Activated CD8-positive, alpha-beta memory T cell treated with anti-CD3 and anti-CD28 coated beads, Interleukin-2, amount 50 U/mL, for 4 hours (primary cell): ENCODE results near the gene SUSD3.
"Not testable (repeated sequence)": the region's sequence is repeated elsewhere in the genome, so short reads cannot be mapped to it uniquely, and the experiment has no call there.

Experiments used
- DNase-seq: peaks from one replicate; pipeline ENCODE4 v3.0.0-alpha.2; 2020

SUSD3 gene

DNA sequence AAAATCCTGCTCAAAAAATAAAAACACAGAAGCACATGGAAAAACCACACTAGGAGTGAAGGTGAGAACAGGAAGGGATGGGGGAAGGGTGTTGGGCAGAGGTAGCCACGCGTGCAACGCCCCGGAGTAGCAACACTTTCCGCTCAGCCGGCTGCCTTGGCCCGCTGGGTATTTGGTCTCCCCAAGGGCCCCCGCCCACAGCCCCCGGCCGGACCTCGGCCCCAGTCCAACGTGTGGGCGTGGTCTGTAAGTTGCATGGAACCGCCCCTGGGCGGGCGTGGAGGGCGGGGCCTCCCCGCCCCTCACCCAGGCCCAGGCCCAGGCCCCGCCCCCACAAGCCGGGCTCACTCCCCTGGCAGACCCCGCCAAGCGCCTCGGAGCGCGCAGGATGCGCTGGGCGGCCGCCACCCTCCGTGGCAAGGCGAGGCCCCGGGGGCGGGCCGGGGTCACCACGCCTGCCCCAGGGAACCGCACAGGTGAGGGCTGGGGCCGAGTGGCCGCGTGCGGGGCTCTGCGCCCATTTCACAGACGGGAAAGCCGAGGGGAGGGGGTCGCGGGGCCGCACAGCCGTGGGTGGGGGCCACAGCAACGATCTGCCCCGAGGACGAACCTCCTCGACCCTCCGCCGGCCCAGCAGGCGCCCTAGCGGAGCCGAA, at the start of gene SUSD3:
Gene SUSD3, plus strand, starts transcription at position 347 of the 656 bp plus-strand sequence. Its CDS starts 42 bp downstream, at position 389.
- peak; percentile 70 for DNase-seq

DNA sequence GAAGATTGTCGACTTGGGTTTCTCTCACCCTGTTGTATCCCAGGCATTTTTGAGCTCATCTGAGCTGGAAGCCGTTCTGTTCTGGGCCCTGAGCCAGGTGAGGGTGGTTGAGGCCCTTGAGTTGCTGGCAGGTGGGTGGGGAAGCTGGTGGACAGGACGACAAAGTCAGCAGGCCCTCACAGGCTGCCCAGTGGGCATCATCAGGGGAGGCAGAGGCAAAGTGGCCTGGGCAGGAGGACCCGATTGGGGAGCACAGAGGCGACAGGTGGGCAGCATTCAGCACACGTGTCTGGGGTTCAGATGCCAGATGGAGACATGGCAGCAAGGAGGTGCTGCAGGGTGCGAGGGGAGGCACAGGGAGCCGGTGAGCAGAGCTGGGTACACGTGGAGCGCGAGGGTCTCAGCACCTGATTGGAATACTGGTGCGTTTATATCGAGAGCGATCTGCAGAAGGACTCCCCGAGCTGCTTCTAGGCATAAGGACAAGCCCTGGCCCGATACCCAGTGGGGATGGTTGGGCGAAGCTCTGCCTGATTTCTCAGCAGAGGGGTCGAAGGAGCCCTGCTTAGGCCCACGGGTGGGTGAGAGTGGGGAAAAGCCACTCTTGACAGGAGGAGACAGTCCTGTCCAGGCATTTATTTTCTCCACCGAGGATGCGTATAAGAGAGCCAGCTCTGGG, 49.0 kb upstream of the SUSD3 start:
- no peak for DNase-seq

DNA sequence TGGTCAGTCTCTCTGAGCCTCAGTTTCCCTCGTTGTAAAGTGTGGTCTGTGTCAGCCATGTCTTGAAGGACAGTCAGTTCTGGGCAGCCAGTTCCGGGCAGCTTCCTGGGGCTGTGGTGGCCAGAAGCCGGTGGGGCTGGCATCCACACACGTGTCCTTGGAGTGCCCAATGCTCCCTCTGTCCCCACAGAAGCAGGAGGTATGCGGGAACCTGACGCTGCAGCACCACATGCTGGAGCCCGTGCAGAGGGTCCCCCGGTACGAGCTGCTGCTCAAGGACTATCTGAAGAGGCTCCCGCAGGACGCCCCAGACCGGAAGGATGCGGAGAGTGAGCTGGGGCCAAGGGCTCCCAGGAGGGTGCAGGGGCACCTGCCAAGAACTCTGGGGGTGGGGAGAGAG, 48.4 kb upstream of the SUSD3 start:
- DNase-seq: no peak

DNA sequence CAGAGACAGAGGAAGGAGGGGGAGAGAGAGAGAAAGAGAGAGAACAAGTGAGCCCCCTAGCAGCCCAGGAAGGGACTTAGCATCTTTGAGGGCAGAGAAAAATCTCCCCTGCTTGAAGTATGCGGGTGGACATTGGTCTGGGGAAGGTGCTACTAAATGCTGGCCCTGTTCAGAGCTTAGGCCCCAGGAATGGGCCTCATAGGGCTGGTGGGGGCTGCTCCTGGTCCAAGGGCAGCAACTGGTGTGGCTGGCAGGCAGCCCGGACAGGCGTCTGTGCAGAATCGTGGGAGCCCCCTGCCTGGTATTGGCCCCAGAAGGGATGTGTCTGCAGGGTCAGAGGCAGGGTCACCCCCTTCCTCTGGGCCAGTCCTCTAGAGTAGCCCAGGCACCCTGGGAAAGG, 47.8 kb upstream of the SUSD3 start:
- DNase-seq: no peak

DNA sequence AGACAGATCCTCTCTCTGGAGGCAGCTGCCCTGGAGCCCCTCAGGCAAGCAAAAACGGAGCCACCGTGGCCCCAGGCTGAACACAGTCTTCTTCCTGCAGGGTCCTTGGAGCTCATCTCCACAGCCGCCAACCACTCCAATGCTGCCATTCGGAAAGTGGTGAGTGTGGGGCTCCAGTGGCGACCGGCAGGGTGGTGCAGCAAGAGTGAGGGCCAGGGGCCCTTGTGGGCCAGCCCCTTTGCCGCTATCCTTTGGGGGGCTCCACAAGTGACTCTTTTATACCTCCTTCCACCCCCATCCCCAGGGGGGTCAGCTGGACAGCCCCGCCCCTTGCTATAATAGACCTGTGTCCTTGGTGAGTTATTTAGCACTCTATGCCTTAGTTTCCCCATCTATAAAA, 47.4 kb upstream of the SUSD3 start:
- no peak for DNase-seq

DNA sequence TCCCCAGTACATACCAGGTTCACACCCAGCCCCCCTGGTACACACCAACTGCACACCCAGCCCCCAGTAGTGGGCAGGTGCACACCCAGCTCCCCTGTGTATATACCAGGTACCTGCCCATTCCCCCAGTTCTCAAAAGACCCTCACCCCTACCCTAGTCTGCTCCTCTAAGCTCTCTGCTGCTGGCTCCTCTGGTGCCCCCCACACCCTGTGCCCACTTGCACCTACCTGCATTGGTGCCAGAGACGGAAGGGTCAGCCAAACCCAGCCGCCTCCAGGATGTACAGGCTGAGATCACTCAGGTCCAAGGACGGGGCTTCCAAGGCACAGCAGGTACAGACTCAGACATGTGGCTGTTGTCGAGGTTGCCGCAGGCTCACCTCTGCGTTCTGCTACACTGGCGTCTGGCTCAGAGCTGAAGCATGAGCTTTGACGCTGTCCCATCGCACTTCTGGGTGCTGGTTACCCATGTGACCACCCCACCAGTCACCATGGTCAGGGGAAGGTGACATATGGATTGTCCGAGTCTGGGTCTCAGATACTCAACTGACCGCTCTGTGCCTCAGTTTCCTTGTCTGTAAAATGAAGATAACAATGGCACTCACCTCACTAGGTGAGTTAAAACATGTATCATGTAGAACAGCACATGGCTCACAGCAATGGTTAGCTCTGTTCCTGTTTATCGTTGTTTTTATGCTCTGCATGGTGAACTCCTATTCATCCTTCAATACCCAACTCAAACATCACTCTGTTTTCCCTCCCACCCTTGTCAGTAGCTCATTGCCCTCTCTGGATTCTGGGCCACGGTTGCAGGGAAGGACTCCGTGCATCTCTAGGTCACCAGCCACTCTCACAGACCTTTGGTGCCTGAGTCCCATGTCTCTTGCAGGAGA, 45.3 kb upstream of the SUSD3 start:
- DNase-seq: no peak

DNA sequence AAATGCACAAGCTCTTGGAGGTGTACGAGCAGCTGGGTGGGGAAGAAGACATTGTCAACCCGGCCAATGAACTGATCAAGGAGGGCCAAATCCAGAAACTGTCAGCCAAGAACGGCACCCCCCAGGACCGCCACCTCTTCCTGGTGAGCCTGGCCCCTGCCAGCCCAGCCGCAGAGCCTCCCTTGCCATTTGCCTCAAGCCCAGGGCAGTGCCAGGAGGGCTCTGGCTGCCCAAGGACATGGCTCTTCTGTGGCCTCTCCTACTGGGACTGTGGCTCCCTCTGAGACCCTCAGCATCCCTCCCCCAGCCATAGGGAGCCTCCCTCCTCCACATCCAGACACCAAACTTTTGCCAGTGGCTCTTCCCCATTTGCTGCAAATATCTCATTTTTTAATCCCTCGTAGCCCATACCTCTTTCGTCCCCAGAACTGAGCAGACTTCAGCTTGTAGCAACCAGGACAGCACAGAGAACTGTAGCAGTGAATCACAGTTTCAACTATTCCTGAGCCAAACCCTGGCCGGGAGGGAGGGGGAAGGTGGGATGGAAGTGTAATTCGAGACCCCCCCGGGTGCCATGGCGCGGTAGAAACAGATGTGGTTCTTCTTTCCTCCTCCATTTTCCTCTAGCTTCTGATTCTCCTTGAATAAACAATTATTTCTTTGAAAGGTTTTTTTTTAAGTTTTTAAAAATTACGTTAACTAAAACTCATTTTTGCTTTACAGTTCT, 44.5 kb upstream of the SUSD3 start:
- no peak for DNase-seq

DNA sequence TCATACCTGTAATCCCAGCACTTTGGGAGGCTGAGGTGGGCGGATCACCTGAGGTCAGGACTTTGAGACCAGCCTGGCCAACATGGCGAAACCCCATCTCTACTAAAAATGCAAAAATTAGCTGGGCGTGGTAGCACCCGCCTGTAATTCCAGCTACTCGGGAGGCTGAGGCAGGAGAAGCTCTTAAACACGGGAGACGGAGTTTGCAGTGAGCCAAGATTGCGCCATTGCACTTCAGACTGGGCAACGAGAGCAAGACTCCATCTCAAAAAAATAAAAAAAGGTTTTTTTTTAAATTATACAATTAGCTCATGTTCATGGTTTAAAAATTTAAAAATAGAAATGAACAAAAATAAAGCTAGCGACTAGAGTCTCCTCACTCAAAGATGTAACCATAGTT, 43.3 kb upstream of the SUSD3 start:
- not testable (repeated sequence) for DNase-seq

DNA sequence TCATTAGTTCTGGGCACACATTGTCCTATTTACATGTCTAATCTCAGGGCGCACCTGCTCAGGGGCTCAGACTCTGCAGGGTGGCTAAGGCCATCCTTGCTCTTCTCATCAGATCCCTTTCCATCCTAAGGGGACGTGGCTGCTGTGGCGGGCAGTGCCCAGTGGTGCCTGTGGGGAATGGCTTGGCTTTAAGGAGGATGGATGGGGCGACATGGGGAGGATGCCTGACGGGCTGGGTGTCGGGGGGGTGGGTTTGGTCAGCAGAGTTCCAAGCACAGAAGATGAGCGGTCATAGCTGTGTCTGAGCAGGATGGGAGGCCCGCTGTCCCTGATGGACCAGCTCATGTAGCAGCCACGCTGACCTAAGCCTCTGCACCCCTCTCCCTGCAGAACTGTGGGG, 40.9 kb upstream of the SUSD3 start:
- DNase-seq: no peak

DNA sequence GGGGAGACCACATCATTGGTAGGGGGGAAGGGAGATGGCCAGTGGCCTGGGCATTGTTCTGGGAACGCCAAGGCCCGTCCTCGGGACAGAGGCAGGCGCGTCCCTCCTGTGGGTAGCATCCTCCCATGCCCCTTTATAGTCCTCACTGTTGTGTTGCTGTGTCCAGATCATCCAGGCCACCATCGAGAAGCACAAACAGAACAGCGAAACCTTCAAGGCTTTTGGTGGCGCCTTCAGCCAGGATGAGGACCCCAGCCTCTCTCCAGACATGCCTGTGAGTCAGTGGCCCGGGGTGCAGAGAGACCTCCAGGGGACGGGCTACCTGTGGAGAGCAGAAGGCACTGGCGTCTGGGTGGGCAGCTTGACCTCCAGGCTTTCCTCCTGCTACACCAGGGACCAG, 38.4 kb upstream of the SUSD3 start:
- no peak for DNase-seq

DNA sequence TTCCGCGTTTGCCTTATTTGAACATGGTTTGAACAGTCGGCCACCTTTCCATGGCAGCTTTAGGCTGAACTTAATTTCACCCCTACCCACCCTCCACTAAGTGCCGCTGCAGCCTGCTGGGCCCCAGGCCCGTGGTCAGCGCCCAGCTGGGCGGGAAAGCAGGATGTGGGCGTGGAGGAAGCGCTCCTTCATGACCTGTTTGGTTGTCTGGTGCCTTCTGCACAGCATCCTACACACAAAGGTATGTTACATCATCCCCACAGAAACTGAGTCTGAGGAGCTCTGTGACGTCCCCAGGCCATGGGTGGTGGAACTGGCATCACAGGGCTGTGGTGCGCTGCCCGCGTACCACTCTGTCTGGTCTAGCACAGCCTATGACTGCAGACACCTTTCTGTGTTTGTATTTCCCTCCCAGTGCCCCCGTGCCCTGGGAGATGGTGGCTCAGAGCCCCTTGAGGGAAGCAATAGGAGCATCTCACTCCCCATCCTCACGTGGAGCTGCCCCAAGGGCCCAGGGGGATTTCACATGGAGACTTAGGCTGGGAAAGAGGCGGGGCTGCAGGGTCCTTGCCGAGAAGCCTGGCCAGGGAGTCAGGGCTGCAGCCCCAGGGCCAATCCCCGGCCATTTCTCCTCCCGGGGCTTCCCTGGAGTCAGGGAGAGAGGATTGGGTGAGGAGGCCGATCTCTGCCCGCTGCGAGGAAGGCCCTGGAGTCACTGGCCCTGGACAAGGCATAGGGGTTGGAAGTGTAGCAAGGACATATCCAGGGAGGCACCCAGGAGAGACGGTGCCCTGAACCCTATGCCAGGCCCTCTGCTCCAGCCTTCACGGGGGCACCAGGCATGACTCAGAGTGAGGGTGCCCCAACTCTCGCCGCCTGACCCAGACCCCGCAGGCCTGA, 37.5 kb upstream of the SUSD3 start:
- DNase-seq: no peak

DNA sequence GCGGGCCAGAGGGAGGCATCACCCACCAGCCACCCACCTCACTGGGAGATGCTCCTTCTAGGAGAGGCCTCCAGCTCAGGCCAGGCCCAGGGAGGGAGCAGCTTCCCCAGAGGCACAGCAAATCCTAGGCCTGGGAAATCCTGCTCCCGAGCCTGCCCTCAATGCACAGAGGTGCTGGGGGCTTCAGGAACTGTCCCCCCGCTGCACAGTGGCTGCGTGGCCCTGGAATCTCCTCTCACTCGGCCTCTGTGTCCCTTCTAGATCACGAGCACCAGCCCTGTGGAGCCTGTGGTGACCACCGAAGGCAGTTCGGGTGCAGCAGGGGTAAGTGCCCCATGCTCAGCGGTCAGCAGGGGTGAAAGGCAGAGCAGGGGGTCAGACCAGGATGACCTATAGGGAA, 36.4 kb upstream of the SUSD3 start:
- DNase-seq: no peak

DNA sequence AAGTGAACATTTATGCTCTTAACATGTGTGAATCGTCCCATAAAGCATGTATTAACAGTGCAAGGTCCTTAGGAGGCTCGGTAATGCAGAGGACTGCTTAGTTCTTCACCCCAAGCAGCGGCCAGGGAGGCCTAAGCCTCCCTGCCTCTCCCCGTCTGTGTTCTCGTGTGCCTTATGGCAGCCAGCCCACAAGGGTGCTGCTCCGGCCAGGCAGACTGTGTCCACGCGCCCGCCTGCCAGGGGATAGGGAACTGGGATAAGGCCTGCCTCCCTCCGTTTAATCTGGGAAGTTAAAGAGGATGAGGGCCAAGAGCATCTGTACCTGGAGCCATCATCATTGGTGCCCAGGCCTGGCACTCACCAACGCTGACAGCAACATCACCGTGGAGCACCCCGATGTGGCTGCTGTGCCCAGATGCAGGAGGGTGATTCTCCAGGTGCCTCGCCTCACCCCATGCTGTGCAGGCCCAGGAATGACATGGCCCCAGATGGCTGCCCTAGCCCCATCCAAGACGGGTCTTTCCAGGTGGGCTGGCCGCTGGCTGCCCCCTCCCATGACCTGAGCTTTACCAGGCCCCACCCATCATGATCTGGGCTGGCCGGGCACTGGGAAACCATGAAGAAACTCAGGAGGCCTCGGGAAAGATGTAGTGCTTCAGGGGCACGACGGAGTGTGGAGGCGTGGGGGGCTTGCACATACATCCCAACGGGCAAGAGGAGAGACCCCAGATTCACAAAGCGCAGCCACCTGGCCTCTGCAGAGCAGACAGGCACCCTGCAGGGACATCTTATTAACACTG, 35.6 kb upstream of the SUSD3 start:
- DNase-seq: no peak

DNA sequence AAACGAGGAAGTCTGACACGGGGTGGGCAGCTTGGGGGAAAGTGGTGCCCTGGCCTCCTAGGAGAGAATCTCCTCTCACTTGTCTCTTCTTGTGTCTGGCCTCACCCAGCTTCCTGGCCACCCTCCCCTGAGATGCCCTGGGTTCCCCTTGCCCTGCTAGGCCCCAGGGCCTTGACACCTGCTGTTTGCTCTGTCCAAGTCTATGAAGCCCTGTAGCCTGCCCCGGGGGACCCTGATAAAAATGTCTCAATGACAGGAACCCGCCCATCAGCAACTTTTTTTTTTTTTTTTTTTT, 35.0 kb upstream of the SUSD3 start:
- no peak for DNase-seq

DNA sequence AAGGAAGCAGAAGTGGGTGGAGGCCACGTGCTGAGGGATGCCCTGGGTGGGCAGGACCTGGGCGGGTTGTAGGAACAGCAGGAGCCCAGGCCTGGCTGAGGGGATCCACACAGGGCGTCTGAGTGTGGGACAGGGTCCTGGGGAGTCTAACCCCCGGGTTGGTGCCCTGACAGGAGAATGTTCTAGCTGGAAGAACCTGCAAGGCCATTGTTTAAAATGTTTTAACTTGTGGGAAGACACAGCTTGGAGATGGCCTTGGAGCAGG, 33.9 kb upstream of the SUSD3 start:
- no peak for DNase-seq

DNA sequence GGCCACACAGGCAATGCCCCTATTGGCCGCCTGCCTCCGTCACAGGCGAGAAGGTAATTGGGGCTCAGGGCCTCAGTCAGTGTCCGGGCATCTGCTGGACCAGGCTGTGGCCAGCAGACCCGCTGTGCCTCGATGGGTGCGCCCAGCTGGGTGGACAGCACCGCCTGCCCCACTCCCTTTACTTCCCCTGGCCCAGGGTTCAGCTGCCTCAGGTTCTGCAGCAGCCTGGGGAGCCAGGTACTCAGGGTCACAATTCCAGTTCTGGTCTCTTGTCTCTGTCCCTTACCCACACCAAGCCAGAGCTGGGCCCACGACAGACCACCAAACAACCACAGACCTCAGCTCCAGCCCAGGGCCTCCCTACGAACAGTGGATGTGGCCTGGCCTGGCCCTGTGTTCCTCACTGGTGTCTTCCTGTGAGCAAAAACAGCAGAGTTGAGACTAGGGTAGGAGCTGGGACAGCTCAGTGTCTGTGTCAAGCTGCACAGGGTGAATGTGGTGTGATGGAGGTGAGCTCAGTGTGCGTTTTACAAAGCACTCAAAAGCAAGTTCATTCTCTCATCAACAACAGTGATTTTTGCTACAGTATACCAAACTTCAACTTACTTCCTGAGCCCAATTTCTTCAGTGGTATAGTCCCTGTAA, 33.4 kb upstream of the SUSD3 start:
- DNase-seq: no peak

DNA sequence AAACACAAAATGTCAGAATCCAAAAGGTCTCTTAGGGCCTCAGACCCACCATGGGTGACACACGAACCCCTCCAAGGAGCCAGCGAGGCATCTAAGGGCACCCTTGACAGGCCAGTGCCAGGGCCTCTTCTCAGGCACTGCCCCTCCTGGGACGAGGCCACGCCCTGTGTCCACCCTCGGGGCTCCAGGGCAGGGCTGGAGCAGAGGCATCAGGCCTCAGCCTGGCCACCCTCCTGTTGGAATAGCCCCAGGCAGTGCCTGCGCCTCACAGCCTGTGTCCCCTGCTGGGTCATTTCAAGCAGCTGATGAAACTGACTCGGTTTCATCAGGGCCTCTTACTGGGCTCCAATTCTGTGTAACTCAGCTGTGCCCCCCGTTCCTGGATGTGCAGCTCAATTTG, 32.8 kb upstream of the SUSD3 start:
- DNase-seq: no peak

DNA sequence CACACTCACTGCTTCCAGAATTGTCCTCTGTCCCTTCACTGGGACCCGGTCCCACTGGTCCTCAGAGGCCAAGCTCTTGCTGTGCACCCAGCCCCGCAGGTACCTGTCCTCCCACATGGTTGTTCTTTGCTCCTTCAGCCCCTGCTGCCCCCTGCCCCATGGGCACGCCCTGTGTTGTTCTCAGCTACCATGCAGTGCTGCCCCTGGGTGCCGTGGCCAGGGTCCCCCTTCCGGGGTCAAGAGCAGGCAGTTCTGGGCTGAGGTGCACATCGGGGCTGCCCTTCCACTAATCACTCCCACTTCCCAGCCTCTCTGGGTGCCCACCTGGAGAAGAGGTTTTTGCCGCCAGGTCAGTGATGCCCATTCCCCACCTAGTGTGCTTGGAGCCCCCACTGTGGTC, 31.9 kb upstream of the SUSD3 start:
- no peak for DNase-seq

DNA sequence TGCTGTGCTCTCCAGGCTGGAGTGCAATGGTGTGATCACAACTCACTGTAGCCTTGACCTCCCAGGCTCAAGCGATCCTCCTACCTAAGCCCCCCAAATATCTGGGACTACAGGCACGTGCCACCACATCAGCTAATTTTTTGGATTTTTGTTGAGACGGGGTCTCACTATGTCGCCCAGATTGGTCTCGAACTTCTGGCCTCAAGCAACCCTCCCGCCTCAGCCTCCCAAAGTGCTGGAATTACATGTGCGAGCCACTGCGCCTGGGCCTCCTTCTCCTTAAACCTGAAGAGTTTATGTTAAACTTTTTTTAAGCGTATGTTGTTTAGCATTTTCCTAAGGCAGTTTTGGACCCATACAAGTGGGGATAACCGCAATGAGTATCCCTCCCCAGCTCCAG, 30.8 kb upstream of the SUSD3 start:
- no peak for DNase-seq

DNA sequence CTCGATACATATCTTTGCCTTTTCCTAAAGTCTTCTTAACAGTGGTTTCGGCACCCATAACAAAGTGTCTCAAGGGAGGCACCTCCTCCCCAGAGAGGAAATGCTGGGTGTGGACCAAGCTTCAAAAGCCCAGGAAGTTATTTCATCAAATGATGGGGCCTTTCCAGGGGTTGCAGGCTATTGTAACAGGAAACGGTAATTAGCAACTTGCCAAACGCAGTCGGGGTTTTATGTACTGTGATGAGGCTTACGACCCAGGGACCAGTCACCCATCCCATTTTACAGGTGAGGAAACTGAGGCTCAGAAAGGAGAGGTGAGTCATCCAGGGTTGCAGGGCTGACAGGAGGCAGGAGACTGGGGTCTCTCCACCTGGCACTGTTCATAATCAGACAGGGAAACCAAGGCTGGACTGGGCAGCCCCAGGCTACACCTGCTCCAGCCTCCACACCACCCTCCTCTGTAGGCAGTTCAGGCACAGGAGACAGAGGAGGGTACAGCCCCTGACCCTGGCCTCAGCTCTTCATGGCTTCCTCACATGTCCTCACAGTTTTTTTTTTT, 30.0 kb upstream of the SUSD3 start:
- peak; percentile 45 for DNase-seq
